ENCODE data around the gene QKI.
A peak's percentile ranks its signal among the peaks of the same experiment; 100 is the strongest.

The QKI gene

DNA sequence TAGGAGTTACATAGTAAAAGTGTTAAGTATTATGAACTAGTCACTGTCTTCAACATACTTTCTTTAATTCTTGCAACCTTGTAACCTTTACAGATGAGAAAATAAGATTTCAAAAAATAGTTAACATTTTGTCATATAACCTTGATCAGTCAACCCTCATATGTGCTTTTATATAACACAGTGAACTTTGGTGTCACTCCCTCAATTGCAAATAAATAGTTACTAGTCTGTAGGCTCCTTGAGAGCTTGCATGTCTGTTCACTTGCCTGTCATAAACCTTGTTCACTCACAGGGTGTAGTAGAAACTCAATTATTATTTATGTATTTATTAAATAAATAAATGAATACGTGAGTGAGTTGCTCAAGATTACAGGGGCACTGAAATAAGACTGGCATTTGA lies 107.5 kb downstream of the QKI start:
- H3K9me3 Mint-ChIP-seq, result no peaks in the 10 kb centered on the region
- DNase-seq, result no peak
- peaks cover 33% of the 10 kb centered on the region for H3K4me1 Mint-ChIP-seq
- no peak overlapping the region for H3K27ac Mint-ChIP-seq
- peaks cover under 1% of the 10 kb centered on the region for H3K36me3 Mint-ChIP-seq (ENCODE audit: low read depth)
- H3K4me3 Mint-ChIP-seq, result no peak overlapping the region
- no peaks in the 10 kb centered on the region for H3K27me3 Mint-ChIP-seq
- no peak for ATAC-seq

DNA sequence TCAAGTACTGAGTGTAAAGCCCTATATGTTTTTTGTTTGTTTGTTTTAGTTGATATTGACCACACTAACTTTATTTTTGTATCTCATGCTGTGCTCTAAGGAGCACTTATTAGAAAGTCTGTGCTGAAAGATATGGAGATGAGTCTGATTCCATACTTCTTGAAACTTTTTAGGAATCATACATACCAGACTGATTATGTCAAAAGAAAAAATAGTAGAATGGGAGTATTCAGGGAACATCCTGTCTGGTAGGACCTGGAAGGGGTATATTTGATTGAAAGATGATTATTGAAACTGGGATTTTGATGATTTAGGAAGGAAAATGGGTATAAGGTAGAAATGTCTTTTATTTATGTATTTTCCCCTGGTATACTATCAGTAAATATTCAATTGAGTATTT lies 111.4 kb downstream of the QKI start:
- Mint-ChIP-seq H3K9me3 (no peaks in the 10 kb centered on the region), H3K4me1 (peaks cover 23% of the 10 kb centered on the region), H3K27ac (no peak overlapping the region), H3K4me3 (no peak overlapping the region), H3K36me3 (ENCODE audit: low read depth) (no peaks in the 10 kb centered on the region), H3K27me3 (no peaks in the 10 kb centered on the region)
- DNase-seq (no peak), ATAC-seq (no peak)

DNA sequence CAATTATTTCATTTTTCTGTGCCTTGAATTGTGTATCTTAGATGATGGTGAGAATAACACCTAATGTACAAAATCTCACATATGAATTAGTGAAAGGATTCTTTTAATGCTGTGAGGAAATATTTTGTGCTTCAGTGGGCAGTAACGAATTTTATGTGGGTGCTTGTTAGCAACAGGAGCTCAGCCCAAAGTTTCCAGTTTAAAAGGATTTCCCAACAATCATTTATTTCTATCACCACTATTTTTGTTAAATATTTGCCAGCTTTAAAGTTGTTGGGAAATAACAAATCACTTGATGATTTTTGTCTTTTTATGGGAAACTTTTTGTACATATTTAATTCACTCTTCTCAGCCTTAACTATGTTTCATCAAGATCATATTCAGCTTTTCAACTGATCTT lies 111.8 kb downstream of the QKI start:
- Mint-ChIP-seq H3K4me3 (no peak overlapping the region), H3K36me3 (ENCODE audit: low read depth) (no peaks in the 10 kb centered on the region), H3K27me3 (no peaks in the 10 kb centered on the region), H3K4me1 (peaks cover 24% of the 10 kb centered on the region), H3K9me3 (no peaks in the 10 kb centered on the region), H3K27ac (no peak overlapping the region)
- DNase-seq (no peak), ATAC-seq (no peak)

DNA sequence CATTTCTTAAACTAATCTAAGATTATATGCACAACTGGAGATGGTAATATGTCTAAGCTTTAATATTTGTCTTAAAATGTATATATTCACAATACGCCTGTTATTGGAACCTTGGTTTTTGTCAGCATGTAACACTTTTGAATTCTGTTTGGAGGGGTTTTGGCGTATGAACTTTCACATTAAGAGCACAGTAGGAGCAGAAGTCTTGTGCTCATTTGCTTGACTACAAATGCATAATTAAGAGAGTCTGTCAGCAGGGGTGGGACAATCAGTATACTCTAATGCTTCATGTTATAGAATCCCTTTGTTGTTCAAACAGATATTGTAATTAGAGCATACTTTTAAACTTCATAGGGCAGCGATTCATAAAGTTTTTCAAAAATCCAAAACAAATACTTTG lies 112.8 kb downstream of the QKI start:
- H3K4me3 Mint-ChIP-seq, result no peak overlapping the region
- no peaks in the 10 kb centered on the region for H3K27me3 Mint-ChIP-seq
- peaks cover 27% of the 10 kb centered on the region for H3K4me1 Mint-ChIP-seq
- no peak for DNase-seq
- no peaks in the 10 kb centered on the region for H3K9me3 Mint-ChIP-seq
- H3K27ac Mint-ChIP-seq, result no peak overlapping the region
- no peak for ATAC-seq
- H3K36me3 Mint-ChIP-seq (ENCODE audit: low read depth), result no peaks in the 10 kb centered on the region

DNA sequence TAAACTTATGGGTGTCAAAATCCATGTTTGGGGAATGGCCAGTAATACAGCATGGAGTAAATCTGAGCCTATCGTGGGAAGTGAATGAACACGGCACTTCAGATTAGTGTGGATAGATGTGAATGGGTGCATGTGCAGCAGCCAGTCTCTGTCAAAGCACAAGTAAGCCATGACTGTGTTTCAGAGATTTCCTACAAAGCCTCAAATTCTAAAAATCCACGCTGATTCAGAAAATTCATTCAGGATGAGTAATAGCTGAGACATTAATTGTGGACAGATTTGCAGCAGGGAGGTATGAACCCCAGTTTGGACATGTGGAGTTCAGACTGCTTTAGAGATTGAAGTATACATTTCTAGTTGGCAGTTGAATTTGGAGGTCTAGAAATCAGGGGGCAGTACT lies 115.1 kb downstream of the QKI start:
- Mint-ChIP-seq H3K27ac (no peak overlapping the region), H3K4me1 (peaks cover 29% of the 10 kb centered on the region), H3K36me3 (ENCODE audit: low read depth) (peaks cover 1% of the 10 kb centered on the region), H3K27me3 (no peaks in the 10 kb centered on the region), H3K4me3 (no peak overlapping the region), H3K9me3 (no peaks in the 10 kb centered on the region)
- DNase-seq, result no peak
- ATAC-seq, result no peak

DNA sequence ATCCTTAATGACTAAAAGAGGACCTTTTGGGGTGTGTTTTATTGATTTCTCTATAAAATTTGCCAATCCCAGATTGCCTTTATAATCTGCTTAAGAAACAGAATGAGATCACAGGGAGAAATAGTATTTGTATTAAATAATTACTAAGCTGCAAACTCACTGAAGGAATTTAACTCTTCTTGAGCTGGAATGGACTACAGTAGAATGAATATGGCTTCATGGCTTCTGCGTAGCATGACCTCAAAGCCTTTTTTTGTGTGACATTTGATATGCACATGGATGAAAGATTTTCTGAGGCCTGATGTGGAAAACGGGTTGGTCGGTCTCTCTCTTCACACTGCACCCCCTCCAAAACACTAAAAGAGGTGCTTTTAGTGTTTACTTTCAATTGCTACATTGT lies 115.9 kb downstream of the QKI start:
- Mint-ChIP-seq H3K27me3 (no peaks in the 10 kb centered on the region), H3K9me3 (no peaks in the 10 kb centered on the region), H3K27ac (no peak overlapping the region), H3K36me3 (ENCODE audit: low read depth) (peaks cover 5% of the 10 kb centered on the region), H3K4me3 (no peak overlapping the region), H3K4me1 (peaks cover 29% of the 10 kb centered on the region)
- DNase-seq (no peak), ATAC-seq (no peak)

DNA sequence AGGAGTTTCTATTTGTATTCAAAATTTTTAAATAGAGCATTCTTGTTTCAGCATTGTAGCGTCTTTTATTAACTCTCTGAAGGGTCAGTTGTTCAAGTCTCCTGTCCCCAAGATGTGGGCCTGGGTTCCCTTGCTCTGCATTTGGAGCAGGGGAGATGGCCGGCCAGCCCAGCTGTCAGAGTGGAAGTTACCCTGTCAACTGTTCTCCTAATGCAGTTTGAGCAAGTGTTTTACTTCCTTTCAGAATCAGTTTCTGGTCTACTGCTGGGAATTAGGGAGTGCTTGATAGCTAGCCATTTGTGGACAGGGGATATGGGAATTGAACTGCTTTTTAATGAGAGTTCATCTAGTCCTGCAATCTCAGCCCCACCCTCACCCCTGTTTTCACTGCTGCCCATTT lies 116.6 kb downstream of the QKI start:
- H3K4me3 Mint-ChIP-seq, result no peak overlapping the region
- H3K27ac Mint-ChIP-seq, result no peak overlapping the region

DNA sequence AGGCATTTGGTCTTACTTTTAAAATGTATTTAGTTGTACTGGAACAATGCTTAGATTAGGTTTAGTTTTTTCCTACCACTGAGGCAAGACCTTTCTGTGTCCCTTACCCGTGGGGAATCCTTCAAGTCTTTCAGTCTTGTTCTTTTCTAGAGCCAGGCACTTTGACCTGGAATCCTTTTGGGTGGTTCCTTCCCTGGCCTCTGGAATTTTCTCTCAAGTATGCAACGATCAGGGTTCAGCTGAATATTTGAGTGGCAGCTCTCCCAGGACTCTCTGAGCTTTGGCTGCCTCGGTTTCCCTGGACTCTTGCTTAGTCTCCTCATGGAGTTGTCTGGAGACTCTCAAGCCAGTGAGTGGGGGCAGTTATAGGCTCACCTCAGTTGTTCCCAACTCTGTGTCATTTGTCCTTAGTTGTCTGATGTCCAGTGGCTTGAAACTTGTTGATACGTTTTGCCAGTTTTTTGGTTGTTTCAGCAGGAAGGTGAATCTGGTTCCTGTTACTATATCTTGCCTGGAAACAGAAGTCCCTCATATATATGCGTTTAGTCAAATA lies 118.1 kb downstream of the QKI start:
- Mint-ChIP-seq H3K9me3 (no peaks in the 10 kb centered on the region), H3K27me3 (no peaks in the 10 kb centered on the region), H3K4me3 (no peak overlapping the region), H3K4me1 (peaks cover 26% of the 10 kb centered on the region), H3K36me3 (ENCODE audit: low read depth) (peaks cover 17% of the 10 kb centered on the region), H3K27ac (no peak overlapping the region)
- DNase-seq (no peak), ATAC-seq (no peak)

More for the DNA sequence above, 116.6 kb downstream of the QKI start:
- no peak for DNase-seq
- Mint-ChIP-seq H3K4me1 (peaks cover 26% of the 10 kb centered on the region), H3K27me3 (no peaks in the 10 kb centered on the region), H3K9me3 (no peaks in the 10 kb centered on the region), H3K36me3 (ENCODE audit: low read depth) (peaks cover 6% of the 10 kb centered on the region)
- no peak for ATAC-seq

DNA sequence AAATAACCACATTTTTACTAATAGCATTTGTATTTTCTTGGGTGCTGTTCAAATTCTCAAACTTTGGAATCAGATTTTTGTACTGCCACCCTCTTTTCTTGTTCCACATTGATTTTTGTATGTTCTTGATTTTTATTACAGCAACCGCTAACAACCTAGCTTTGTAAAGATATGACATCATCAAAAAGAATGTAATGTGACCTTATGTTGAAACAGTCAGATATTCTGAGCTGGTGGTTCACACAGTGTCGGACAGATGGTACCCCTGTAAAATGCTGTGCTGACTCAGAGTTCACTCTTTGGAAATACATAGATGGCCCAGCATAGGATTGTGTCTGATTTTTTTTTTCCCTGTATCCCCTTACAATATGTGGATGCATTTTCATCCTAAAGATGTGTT lies 118.9 kb downstream of the QKI start:
- H3K36me3 Mint-ChIP-seq (ENCODE audit: low read depth), result peaks cover 19% of the 10 kb centered on the region
- no peak overlapping the region for H3K4me3 Mint-ChIP-seq
- ATAC-seq (peak; percentile 57), DNase-seq (no peak)
- H3K4me1 Mint-ChIP-seq, result peaks cover 21% of the 10 kb centered on the region
- H3K9me3 Mint-ChIP-seq, result no peaks in the 10 kb centered on the region
- H3K27ac Mint-ChIP-seq, result no peak overlapping the region
- no peaks in the 10 kb centered on the region for H3K27me3 Mint-ChIP-seq

DNA sequence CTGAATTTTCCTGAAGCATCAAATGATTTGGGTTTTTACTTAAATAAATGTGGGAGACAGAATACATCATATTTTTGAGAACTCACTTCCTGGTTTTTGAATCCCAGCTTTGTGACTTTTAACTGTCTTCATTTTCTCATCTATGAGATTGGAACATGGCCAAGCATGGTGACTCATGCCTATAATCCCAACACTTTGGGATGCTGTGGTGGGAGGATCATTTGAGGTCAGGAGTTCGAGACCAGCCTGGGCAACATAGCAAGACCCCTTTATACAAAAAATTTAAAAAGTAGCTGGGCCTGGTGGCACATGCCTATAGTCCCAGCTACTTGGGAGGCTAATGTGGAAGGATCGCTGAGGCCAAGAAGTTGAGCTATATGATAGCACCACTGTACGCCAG lies 122.3 kb downstream of the QKI start:
- no peak overlapping the region for H3K27ac Mint-ChIP-seq
- peaks cover 14% of the 10 kb centered on the region for H3K4me1 Mint-ChIP-seq

DNA sequence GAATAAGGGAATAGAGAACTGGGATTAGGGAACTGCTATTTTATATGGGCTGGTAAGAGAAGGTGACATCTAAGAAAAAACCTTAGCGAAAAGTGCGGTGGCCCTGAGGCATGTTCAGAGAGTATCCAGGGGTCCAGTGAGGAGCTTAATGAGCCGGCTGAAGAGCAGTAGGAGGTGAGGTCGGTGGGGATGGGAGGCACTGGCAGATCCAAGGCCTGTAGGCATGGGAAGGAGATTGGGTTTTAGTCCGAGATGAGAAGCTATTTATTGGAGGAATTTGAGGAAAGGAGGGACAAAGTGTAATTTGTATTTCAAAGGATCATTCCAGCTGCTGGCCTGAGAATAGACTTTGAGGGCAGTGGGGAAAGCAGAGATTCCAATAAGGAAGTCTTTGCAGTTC lies 123.8 kb downstream of the QKI start:
- Mint-ChIP-seq H3K36me3 (ENCODE audit: low read depth) (peaks cover 29% of the 10 kb centered on the region), H3K27me3 (no peaks in the 10 kb centered on the region), H3K4me3 (no peak overlapping the region), H3K4me1 (peaks cover 8% of the 10 kb centered on the region), H3K27ac (peak overlapping the region; percentile 15), H3K9me3 (no peaks in the 10 kb centered on the region)
- DNase-seq (no peak), ATAC-seq (no peak)

More for the DNA sequence above, 122.3 kb downstream of the QKI start:
- no peak overlapping the region for H3K4me3 Mint-ChIP-seq
- DNase-seq, result no peak
- no peak for ATAC-seq
- H3K27me3 Mint-ChIP-seq, result no peaks in the 10 kb centered on the region
- peaks cover 25% of the 10 kb centered on the region for H3K36me3 Mint-ChIP-seq (ENCODE audit: low read depth)
- H3K9me3 Mint-ChIP-seq, result no peaks in the 10 kb centered on the region

DNA sequence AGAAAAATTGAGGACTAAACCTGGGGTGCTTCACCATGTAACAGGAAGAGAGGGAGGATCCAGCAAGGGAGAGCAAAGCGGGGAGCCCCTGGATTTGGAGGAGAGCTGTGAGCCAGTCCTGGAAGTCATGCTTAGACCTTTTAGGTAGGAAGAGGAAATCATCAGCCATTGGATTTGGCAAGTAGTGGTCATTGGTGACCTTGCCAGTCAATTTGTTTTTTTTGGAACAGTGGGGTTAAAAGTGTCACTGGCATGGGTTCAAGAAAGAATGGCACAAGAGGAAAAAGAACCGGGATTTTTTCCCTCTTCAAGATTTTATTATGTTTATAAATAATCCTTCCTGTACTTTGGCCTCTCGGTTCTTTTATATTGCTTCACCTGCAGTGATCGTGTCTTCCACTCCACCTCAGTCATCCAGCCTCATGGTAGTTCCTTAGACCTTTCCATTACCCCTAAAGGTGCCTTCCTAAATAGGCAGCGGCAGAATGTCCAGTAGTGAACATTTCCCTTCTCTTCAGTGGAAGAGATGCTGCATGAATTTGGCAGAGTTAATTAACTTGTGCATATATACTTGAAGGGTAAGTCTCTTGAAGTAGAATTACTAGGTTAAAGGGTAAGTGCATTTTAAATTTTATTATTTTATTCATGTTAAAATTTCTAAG lies 124.7 kb downstream of the QKI start:
- H3K27ac Mint-ChIP-seq, result no peak overlapping the region
- no peak for ATAC-seq
- DNase-seq, result no peak
- no peak overlapping the region for H3K4me3 Mint-ChIP-seq
- peaks cover 30% of the 10 kb centered on the region for H3K36me3 Mint-ChIP-seq (ENCODE audit: low read depth)
- H3K4me1 Mint-ChIP-seq, result peaks cover 4% of the 10 kb centered on the region
- no peaks in the 10 kb centered on the region for H3K27me3 Mint-ChIP-seq
- no peaks in the 10 kb centered on the region for H3K9me3 Mint-ChIP-seq

DNA sequence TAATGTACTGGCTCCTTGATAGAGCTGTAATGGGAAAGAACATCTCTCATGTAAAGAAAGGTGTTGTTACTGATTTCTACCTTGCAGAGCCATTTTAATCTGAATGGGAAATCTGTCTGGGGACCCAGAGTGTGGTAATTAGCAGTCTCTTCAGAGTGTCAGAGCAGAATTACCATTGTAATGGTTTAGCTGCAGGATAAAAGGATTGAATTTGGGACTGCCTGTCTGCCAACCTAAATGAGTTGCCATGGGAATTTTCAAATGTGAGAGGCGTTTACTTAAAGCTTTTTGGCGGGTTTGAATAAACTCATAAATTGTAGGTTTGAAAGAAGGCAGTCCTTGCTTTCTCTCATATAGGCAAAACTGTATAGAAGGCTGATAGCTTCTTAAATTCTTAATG lies 128.8 kb downstream of the QKI start:
- Mint-ChIP-seq H3K27me3 (no peaks in the 10 kb centered on the region), H3K27ac (no peak overlapping the region), H3K4me3 (no peak overlapping the region), H3K9me3 (no peaks in the 10 kb centered on the region), H3K4me1 (peaks cover 2% of the 10 kb centered on the region), H3K36me3 (ENCODE audit: low read depth) (peaks cover 13% of the 10 kb centered on the region)
- no peak for DNase-seq
- no peak for ATAC-seq

DNA sequence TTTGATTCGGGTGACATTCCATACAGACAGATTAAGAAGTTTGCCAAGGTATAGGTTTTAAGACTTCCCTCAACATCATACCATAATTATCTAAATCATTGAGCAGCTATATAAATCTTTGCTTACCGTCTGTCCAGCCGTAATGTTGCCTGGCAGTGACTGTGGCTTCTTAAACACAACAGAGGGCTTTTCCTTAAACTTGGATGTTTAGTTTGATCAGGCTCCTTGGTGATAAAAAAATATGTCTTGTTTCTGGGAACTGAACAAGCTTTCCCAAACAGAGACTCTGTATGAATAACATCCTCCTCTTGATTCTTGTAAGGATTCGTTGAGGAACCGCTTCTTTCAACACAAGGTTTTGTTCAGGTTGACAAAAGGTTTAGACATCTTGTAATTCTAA lies 130.9 kb downstream of the QKI start:
- no peak overlapping the region for H3K4me3 Mint-ChIP-seq
- DNase-seq (no peak), ATAC-seq (no peak)
- H3K9me3 Mint-ChIP-seq, result no peaks in the 10 kb centered on the region
- no peaks in the 10 kb centered on the region for H3K4me1 Mint-ChIP-seq
- H3K36me3 Mint-ChIP-seq (ENCODE audit: low read depth), result peaks cover 10% of the 10 kb centered on the region
- H3K27me3 Mint-ChIP-seq, result no peaks in the 10 kb centered on the region
- no peak overlapping the region for H3K27ac Mint-ChIP-seq

DNA sequence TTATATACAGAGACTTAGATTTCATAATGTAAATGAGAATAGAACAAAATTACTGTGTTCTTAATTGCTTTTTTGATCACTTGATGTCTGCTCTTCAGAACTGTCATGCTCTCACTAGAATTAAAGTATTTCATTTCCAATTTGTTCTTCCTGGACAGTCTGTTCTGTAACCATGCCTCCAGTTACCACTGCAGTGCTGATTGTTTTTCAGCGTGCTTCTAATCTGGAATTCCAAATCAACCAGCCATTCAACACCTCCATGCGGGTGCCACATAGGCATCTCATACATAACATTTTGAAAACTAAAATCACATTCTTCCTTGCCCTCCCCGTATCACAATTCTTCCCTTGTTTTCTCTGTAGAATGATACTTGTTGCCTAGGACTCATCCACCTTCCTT lies 132.8 kb downstream of the QKI start:
- ATAC-seq (no peak), DNase-seq (no peak)
- H3K27ac Mint-ChIP-seq, result no peak overlapping the region
- no peak overlapping the region for H3K4me3 Mint-ChIP-seq
- no peaks in the 10 kb centered on the region for H3K9me3 Mint-ChIP-seq
- H3K36me3 Mint-ChIP-seq (ENCODE audit: low read depth), result peaks cover 11% of the 10 kb centered on the region
- no peaks in the 10 kb centered on the region for H3K4me1 Mint-ChIP-seq
- H3K27me3 Mint-ChIP-seq, result no peaks in the 10 kb centered on the region

DNA sequence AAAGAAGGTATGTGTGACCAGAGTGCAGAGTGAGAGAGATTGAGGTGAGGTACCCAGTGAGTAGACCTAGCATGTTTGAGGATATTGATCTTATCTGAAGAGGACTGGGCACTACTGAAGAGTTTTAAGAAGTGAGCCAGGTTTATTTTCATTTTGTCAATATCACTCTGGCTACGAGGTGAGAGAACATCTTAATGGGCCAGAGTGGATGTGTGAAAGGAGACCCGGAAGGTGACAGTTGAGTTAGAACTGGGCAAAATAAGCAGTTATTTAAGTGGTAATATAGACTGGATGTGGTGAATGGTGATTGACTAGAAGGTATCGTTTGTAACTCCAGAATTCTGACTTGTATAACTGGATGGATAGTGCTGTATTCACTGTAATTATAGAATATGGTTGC lies 134.1 kb downstream of the QKI start:
- H3K4me3 Mint-ChIP-seq, result no peak overlapping the region
- H3K9me3 Mint-ChIP-seq, result no peaks in the 10 kb centered on the region
- DNase-seq (no peak), ATAC-seq (no peak)
- no peaks in the 10 kb centered on the region for H3K27me3 Mint-ChIP-seq
- H3K27ac Mint-ChIP-seq, result no peak overlapping the region
- peaks cover 8% of the 10 kb centered on the region for H3K36me3 Mint-ChIP-seq (ENCODE audit: low read depth)
- no peaks in the 10 kb centered on the region for H3K4me1 Mint-ChIP-seq
